ENCODE data around the gene SMIM22.

SMIM22 gene

GRCh38 chr16:4811773-4812172 lies 16.6 kb downstream of the SMIM22 start:
- no peak overlapping the region for H3K4me3 ChIP-seq (ENCODE audit: low read depth, low read length)
- no peak for TF ChIP-seq CTCF (IDR thresholded peaks at IDR 0.05; ENCODE audit: borderline replicate concordance, insufficient read depth, low read depth, low read length)

- TF ChIP-seq CTCF (IDR thresholded peaks at IDR 0.05; ENCODE audit: borderline replicate concordance, insufficient read depth, low read depth, low read length) = no peak
- H3K4me3 ChIP-seq (ENCODE audit: low read depth, low read length) = no peak overlapping the region
These were observed 18.3 kb downstream of the SMIM22 start for GRCh38 chr16:4813251-4814003.

DNA sequence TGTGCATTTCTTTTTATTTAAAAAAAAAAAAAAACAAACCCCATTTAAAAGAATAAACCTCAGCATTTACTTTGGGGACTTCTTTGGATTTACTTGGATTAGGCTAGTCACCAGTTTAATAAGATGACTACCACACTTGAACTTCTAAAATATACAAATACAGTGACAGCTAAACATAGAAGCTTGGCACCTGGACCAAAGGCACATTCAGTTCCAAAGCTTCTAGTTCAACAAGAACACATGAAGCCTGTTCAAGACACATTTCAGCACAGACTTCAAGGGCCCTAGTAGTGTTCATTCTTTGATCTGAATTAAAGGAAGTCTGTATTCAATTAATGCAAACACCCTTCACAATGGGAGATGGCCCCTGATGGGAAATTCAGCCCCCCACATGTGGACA lies 18.9 kb downstream of the SMIM22 start:
- no peak for TF ChIP-seq CTCF (IDR thresholded peaks at IDR 0.05; ENCODE audit: borderline replicate concordance, insufficient read depth, low read depth, low read length)
- H3K4me3 ChIP-seq (ENCODE audit: low read depth, low read length) = no peak overlapping the region

GRCh38 chr16:4814542-4815173 lies 19.5 kb downstream of the SMIM22 start:
- no peak overlapping the region for H3K4me3 ChIP-seq (ENCODE audit: low read depth, low read length)
- no peak for TF ChIP-seq CTCF (IDR thresholded peaks at IDR 0.05; ENCODE audit: borderline replicate concordance, insufficient read depth, low read depth, low read length)

DNA sequence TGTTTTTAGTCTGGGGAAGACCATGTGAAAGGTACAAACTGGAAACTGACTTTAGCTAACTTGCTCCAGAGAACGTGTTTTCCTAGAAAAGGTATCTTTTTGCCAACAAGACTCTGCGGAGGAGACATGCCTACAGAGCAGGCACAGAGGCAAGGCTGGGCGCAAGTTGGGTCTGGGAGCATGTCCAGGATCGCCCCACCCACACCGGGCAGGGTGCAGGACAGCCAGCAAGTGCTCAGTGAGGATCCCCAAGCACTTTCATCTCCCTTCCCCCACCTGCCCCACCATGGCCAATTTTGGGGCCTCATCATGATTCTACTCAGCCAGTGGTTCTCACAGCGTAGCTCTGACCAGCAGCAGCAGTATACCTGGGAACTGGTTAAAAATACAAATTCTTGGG lies 25.5 kb downstream of the SMIM22 start:
- H3K4me3 ChIP-seq (ENCODE audit: low read depth, low read length) = no peak overlapping the region
- no peak for TF ChIP-seq CTCF (IDR thresholded peaks at IDR 0.05; ENCODE audit: borderline replicate concordance, insufficient read depth, low read depth, low read length)

DNA sequence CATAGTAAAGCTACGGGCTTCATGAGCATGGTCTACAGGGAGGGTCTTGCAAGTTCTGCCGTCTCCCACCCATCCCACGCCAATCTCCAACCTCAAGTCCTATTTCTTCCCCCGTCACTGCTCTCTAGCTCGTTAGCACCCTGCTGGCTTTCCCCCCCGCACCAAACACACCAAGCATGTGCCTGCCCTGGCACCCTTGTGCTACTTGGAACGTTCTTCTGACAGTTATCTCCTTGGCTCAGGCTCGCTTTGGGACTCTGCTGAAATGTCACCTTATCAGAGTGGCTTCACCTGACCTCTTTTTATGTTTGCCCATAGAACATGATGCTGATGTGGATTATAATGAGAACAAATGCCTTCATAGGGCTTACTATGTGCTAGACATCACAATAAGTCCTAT lies 30.0 kb downstream of the SMIM22 start:
- no peak for TF ChIP-seq CTCF (IDR thresholded peaks at IDR 0.05; ENCODE audit: borderline replicate concordance, insufficient read depth, low read depth, low read length)

GRCh38 chr16:4826526-4826925 lies 31.4 kb downstream of the SMIM22 start:
- no peak for TF ChIP-seq CTCF (IDR thresholded peaks at IDR 0.05; ENCODE audit: borderline replicate concordance, insufficient read depth, low read depth, low read length)

More for the DNA sequence above, 30.0 kb downstream of the SMIM22 start:
- H3K4me3 ChIP-seq (ENCODE audit: low read depth, low read length) = no peak overlapping the region

More at GRCh38 chr16:4826526-4826925, 31.4 kb downstream of the SMIM22 start:
- no peak overlapping the region for H3K4me3 ChIP-seq (ENCODE audit: low read depth, low read length)

Measured in GM12875 (cell line).